RWPE2 (cell line): ENCODE data around the gene SCGB1A1.

ENCODE experiments used
- ATAC-seq: fragments of 200-7000 bp; cut with Tn5 transposase; 3 replicates; pipeline ENCODE4 v1.9.1; 2021; ENCODE audit warnings: low read depth
- DNase-seq: peaks from one replicate; pipeline ENCODE4 v3.0.0-alpha.2; 2020; ENCODE audit warnings: low spot score
- H3K27ac ChIP-seq: fragments of 450-650 bp; 2 replicates; pipeline ENCODE4 v1.5.1; 2017; ENCODE audit warnings: mild to moderate bottlenecking; ENCODE audit not compliant: poor library complexity, severe bottlenecking
- H3K27me3 ChIP-seq: fragments of 250-450 bp; sonication (Bioruptor Pico); 2 replicates; pipeline ENCODE4 v1.5.1; 2021; ENCODE audit warnings: mild to moderate bottlenecking, moderate library complexity; ENCODE audit not compliant: insufficient read depth, poor library complexity, severe bottlenecking
- H3K36me3 ChIP-seq: fragments of 250-450 bp; sonication (Bioruptor Pico); 2 replicates; pipeline ENCODE4 v1.5.1; 2020; ENCODE audit warnings: low read depth, mild to moderate bottlenecking, moderate library complexity
- H3K4me1 ChIP-seq: fragments of 250-450 bp; sonication (Bioruptor Pico); 2 replicates; pipeline ENCODE4 v1.5.1; 2021; ENCODE audit warnings: mild to moderate bottlenecking, moderate library complexity; ENCODE audit not compliant: insufficient read depth, poor library complexity, severe bottlenecking
- H3K4me3 ChIP-seq: fragments of 250-450 bp; sonication (Bioruptor Pico); 2 replicates; pipeline ENCODE4 v1.5.1; 2021; ENCODE audit warnings: mild to moderate bottlenecking, moderate library complexity; ENCODE audit not compliant: severe bottlenecking
- H3K9me3 ChIP-seq: fragments of 250-450 bp; sonication (Bioruptor Pico); 2 replicates; pipeline ENCODE4 v1.5.1; 2021; ENCODE audit warnings: mild to moderate bottlenecking, moderate library complexity; ENCODE audit not compliant: severe bottlenecking
- CTCF ChIP-seq: fragments of 450-650 bp; IDR thresholded peaks from one replicate; pipeline ENCODE4 v1.5.1; 2017; ENCODE audit warnings: mild to moderate bottlenecking, moderate library complexity; ENCODE audit not compliant: poor library complexity, severe bottlenecking

SCGB1A1 gene

GRCh38 chr11:62400281-62400680, 18.6 kb upstream of the SCGB1A1 start:
- Histone ChIP-seq H3K4me1 (peaks cover 2% of the 10 kb centered on the region), H3K4me3 (no peak overlapping the region), H3K27me3 (no peaks in the 10 kb centered on the region), H3K27ac (no peak overlapping the region), H3K36me3 (no peaks in the 10 kb centered on the region), H3K9me3 (no peaks in the 10 kb centered on the region)
- DNase-seq = no peak
- TF ChIP-seq CTCF = no peak
- ATAC-seq = no peak

GRCh38 chr11:62400760-62401159, 18.1 kb upstream of the SCGB1A1 start:
- no peak for ATAC-seq
- TF ChIP-seq CTCF = no peak
- no peak for DNase-seq
- Histone ChIP-seq H3K4me3 (no peak overlapping the region), H3K36me3 (no peaks in the 10 kb centered on the region), H3K27me3 (no peaks in the 10 kb centered on the region), H3K27ac (no peak overlapping the region), H3K9me3 (no peaks in the 10 kb centered on the region), H3K4me1 (no peaks in the 10 kb centered on the region)

DNA sequence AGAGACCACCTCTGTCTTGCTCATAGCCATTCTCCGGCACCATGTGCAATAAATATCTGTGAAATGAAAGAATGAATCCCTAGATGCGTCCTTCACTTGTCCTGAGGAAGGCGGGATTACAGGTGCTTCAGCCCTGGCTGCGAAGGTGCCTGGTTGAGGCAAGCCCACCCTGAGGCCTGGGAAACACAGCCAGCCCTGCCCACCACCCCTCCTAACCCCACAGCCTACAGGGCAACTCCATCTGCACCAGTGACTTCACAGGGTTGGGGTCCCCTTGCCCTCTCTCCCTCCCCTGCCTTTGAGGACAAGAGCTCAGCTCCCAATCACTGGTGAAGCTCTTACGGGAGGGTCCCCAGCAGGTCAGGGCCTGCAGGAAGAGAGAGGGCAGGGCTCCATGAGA, 17.5 kb upstream of the SCGB1A1 start:
- no peak for TF ChIP-seq CTCF
- ATAC-seq (no peak), DNase-seq (no peak)
- H3K4me1 ChIP-seq = no peaks in the 10 kb centered on the region
- H3K27ac ChIP-seq = no peak overlapping the region
- no peaks in the 10 kb centered on the region for H3K9me3 ChIP-seq
- H3K27me3 ChIP-seq = no peaks in the 10 kb centered on the region
- H3K4me3 ChIP-seq = no peak overlapping the region
- no peaks in the 10 kb centered on the region for H3K36me3 ChIP-seq

DNA sequence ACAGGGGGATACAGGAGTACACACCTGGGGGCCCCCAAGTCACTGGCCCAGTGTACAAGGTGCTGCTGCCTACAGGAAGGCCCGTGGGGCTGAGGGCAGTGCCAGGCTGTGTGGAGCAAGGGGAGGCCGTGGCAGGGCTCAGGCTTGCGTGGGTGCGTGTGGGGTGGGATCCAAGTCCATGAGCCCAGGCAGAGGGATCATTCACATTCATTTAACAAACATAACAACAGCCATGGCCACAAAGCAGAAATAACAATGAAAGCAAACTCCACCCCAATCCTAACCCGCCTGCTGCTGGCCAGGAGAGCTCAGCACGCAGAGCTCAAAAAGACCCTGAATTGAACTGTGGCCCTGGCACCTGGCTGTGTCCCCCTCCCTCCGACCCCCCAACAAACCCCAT, 17.0 kb upstream of the SCGB1A1 start:
- Histone ChIP-seq H3K4me1 (no peaks in the 10 kb centered on the region), H3K27me3 (no peaks in the 10 kb centered on the region), H3K4me3 (no peak overlapping the region), H3K9me3 (no peaks in the 10 kb centered on the region), H3K36me3 (no peaks in the 10 kb centered on the region), H3K27ac (no peak overlapping the region)
- TF ChIP-seq CTCF = no peak
- no peak for ATAC-seq
- DNase-seq = no peak

GRCh38 chr11:62402226-62402959, 16.4 kb upstream of the SCGB1A1 start:
- H3K27ac ChIP-seq = no peak overlapping the region
- DNase-seq = no peak

More at GRCh38 chr11:62402226-62402959, 16.4 kb upstream of the SCGB1A1 start:
- no peaks in the 10 kb centered on the region for H3K36me3 ChIP-seq
- H3K4me3 ChIP-seq = no peak overlapping the region
- no peak for ATAC-seq
- TF ChIP-seq CTCF = no peak
- no peaks in the 10 kb centered on the region for H3K9me3 ChIP-seq
- no peaks in the 10 kb centered on the region for H3K27me3 ChIP-seq
- no peaks in the 10 kb centered on the region for H3K4me1 ChIP-seq
